Endometrial microvascular endothelial cells (primary cell): ENCODE results near the gene NDUFA7. TPM values are rescaled to one million over a fixed set of nuclear protein-coding genes. Genes with fewer than 3 reads are reported as not detected.
"Not testable (repeated sequence)": the region's sequence is repeated elsewhere in the genome, so short reads cannot be mapped to it uniquely, and the experiment has no call there.

Source experiments
- in situ Hi-C: cut with HindIII; loops from 2 replicates; pipeline ENCODE4 v1.10.0; 2017; ENCODE audit warnings: low sequenced_read_pairs, low pct_unique_long_range_greater_than_20kb; ENCODE audit errors: inconsistent ontology term
- total RNA-seq: library from RNA; depleted of rRNA; stranded (reverse); fragments of >200 nt; gene quantifications from one replicate; pipeline ENCODE4 v1.2.3, GENCODE V29; 2015; ENCODE audit errors: inconsistent ontology term

NDUFA7 gene
- total RNA-seq: 62.7 TPM

- in situ Hi-C loops: no loop called here
These were observed at the start of gene NDUFA7, which contains the start of gene RPS28 for GRCh38 chr19:8321067-8321985. TSS of gene NDUFA7 (minus strand) at chr19:8321375. CDS start at chr19:8321358, 17 bp downstream. TSS of gene RPS28 (plus strand) at chr19:8321496. CDS start at chr19:8321531, 35 bp downstream.

- in situ Hi-C loops: no loop called here
These were observed 49.2 kb upstream of the NDUFA7 start for GRCh38 chr19:8370176-8371010.

GRCh38 chr19:8367327-8368001 lies 46.3 kb upstream of the NDUFA7 start:
- in situ Hi-C loops: no loop called here

DNA sequence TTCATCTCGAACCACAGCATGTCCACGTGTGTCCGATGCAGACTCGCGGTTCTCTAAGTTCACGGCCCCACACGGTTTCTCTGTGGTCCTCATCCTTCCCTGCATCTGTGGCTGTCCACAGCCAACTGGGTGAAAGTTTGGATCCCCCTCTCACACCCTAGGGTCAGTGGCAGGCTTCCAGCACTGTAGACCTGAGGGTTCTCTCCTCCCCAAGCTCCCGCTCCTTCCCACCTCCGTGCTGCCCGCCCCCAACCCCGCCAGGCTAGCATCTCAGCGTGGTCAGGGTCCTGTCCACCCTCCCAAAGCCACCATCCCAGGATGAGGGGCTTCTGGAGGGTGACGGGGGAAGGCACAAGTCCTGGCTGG lies 45.8 kb upstream of the NDUFA7 start:
- in situ Hi-C loops: no loop called here

DNA sequence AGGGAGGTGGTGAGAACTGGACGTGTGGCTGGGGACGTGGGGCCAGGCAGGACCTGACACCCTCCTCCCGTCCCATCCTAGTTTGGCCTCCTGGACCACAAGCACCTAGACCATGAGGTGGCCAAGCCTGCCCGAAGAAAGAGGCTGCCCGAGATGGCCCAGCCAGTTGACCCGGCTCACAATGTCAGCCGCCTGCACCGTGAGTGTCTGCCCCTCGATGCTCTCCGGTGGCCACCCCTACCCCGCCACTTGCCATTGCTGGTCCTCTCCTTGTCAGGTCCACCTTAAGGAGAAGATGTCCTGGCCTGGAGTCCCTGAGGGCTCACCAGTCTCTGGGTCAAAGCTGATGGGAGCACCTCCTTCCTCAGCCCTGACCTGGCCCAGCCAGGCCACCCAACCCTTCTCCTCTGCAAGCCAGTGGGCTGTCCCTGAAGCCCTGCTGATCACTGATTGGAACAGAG lies 45.0 kb upstream of the NDUFA7 start:
- in situ Hi-C loops: no loop called here

DNA sequence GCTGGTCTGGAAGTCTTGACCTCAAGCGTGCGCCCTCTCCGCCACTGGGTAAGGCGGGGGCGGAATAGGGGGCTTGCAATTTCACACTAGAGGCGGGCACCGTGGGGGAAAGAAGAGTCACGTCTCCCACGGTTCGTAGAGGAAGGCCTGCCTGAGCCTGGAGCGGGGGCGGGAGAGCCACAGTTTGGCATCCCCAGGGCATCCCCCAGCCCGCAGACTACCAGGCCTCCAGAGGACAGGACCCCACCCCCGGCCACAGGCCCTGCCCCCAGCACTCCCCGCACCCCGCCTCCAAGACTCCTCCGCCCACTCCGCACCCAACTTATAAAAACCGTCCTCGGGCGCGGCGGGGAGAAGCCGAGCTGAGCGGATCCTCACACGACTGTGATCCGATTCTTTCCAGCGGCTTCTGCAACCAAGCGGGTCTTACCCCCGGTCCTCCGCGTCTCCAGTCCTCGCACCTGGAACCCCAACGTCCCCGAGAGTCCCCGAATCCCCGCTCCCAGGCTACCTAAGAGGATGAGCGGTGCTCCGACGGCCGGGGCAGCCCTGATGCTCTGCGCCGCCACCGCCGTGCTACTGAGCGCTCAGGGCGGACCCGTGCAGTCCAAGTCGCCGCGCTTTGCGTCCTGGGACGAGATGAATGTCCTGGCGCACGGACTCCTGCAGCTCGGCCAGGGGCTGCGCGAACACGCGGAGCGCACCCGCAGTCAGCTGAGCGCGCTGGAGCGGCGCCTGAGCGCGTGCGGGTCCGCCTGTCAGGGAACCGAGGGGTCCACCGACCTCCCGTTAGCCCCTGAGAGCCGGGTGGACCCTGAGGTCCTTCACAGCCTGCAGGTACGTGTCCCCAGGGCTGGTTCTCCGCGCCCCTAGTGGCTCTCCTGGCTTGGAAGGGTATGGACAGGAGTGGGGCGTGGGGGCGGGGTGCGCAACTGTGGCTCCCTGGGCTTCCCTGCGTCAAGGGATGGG lies 42.9 kb upstream of the NDUFA7 start, which contains the start of gene ANGPTL4:
ANGPTL4 (plus strand) TSS at position 353 of the 969 bp plus-strand sequence; CDS start at position 520, 167 bp downstream.
- in situ Hi-C loops: no loop called here

GRCh38 chr19:8361921-8362793 lies 41.0 kb upstream of the NDUFA7 start:
- in situ Hi-C loops: no loop called here

- in situ Hi-C loops: no loop called here
These were observed 39.0 kb upstream of the NDUFA7 start for GRCh38 chr19:8360196-8360595.

DNA sequence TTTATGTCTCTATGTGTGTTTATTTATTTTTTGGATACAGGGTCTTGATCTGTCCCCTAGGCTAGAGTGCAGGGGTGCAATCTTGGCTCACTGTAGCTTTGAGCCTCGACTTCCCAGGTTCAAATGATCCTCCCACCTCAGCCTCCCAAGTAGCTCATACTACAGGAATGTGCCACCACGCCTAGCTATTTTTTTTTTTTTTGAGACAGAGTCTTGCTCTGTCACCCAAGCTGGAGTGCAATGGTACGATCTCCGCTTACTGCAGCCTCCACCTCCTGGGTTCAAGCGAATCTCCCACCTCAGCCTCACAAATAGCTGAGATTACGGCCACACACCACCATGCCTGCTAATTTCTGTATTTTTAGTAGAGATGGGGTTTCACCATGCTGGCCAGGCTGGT lies 37.8 kb upstream of the NDUFA7 start:
- in situ Hi-C loops: no loop called here

GRCh38 chr19:8357007-8357521 lies 35.9 kb upstream of the NDUFA7 start:
- in situ Hi-C loops: no loop called here

DNA sequence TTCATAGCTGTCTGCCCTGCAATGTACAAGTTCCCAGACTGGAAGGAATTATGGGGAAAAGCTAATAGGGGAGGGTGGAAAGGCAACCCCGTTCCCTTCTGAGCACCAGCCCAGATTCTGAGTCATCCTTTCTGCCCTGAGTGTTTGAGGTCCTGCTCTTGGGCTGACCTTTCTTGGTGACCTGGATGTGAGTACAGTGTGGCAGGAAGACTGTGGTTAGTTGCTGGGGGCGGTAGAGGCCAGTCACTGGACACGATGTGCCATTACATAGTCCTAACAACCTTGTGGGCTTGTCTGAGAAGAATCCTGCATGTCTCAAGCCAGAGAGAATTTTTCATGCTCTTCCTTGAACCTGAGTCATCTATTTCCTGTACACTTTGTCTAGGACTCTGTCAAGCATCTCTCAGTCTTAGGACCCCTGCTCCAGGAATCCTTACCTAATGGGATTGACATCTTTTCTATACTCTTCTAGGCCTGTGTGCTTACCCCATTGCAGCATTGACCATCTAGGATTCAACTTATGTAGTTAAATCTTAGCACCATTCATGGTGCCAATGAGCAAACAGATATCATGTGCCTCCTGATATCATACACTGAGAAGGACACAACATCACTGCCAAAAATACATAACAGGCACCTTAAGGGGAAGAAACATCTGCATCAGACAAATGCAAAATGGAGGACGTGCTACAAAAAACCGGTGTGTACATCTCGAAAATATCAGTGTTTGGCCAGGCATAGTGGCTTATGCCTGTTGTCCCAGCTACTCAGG lies 34.6 kb upstream of the NDUFA7 start:
- in situ Hi-C loops: no loop called here

DNA sequence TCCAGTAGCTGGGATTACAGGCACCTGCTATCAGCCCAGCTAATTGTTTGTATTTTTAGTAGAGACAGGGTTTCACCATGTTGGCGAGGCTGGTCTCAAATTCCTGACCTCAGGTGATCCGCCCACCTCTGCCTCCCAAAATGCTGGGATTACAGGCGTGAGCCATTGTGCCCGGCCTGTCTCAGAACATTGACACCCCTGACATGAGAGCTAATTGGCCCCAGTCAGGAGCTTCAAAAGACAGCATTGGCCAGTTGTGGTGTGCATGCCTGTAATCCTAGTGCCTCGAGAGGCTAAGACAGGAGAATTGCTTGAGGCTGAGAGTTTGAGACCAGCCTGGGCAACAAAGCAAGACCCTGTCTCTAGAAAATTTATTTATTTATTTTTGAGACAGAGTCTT lies 31.7 kb upstream of the NDUFA7 start:
- in situ Hi-C loops: not testable (repeated sequence)

DNA sequence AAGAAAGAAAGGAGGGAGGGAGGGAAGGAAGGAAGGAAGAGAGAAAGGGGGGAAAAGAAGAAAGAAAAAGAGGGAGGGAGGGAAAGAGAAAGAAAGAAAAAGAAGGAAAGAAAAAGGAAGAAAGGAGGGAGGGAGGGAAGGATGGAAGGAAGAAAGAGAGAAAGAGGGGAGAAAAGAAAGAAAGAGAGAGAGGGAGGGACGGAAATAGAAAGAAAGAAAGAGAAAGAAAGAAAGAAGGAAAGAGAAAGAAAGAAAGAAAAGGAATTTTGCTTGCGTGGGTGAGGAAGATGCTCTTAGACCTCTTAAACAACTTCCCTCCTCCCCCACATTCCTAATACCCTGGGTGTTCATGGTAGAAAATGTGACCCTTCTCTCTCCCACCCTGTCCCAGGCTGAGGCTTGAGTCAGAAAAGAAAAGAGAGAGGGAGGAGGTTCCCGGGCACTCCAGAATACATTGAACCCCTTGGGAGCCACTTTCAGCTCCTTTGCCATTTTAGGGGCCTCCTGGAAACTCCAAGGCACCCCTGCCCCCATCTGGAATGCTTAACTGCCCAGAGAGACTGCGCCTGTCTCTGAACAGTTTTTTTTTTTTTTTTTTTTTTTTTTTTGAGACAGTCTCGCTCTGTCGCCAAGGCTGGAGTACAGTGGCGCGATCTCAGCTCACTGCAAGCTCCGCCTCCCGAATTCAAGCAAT lies 31.1 kb upstream of the NDUFA7 start:
- in situ Hi-C loops: no loop called here

DNA sequence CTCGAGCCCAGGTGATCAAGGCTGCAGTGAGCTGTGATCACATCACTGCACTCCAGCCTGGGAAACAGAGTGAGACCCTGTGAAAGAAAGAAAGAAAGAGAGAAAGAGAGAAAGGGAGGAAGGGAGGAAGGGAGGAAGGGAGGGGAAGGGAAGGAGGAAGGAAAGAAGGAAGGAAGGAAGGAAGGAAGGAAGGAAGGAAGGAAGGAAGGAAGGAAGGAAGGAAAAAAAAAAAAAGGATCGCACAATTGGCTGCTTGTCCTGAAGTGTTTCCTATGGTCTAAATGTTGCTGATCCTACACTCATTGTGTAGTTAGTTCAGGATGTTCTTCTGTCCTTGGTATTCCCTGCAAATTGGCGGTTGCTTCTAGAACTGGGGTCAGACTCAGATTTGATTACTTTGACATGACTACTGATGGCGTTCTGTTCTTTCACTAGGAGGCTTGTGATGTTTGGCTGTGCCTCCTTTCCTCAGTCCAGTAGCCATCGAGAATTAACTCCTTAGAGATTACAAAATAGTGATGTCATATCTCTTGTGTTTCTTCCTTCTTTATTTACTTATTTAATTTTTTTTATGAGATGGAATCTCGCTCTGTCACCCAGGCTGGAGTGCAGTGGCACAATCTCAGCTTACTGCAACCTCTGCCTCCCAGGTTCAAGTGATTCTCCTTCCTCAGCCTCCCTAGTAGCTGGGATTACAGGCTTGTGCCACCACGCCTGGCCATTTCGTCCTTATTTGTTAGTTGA lies 28.6 kb upstream of the NDUFA7 start:
- in situ Hi-C loops: not testable (repeated sequence)

GRCh38 chr19:8343483-8343844 lies 22.3 kb upstream of the NDUFA7 start:
- in situ Hi-C loops: no loop called here
